ENCODE measurements around the gene TMEM269.
A peak's percentile ranks its signal among the peaks of the same experiment; 100 is the strongest.

The TMEM269 gene

GRCh38 chr1:42835422-42835821 lies 50.6 kb downstream of the TMEM269 start:
- H3K27me3 Mint-ChIP-seq = no peaks in the 10 kb centered on the region
- no peak overlapping the region for H3K27ac Mint-ChIP-seq
- H3K4me3 Mint-ChIP-seq = no peak overlapping the region
- no peaks in the 10 kb centered on the region for H3K4me1 Mint-ChIP-seq
- peaks cover 4% of the 10 kb centered on the region for H3K36me3 Mint-ChIP-seq (ENCODE audit: low read depth)
- no peak for ATAC-seq
- H3K9me3 Mint-ChIP-seq = no peaks in the 10 kb centered on the region
- DNase-seq = no peak

GRCh38 chr1:42837709-42838108 lies 52.9 kb downstream of the TMEM269 start:
- Mint-ChIP-seq H3K9me3 (no peaks in the 10 kb centered on the region), H3K27me3 (no peaks in the 10 kb centered on the region), H3K27ac (no peak overlapping the region), H3K4me1 (no peaks in the 10 kb centered on the region), H3K36me3 (ENCODE audit: low read depth) (peaks cover 2% of the 10 kb centered on the region), H3K4me3 (no peak overlapping the region)
- ATAC-seq = no peak
- DNase-seq = no peak

GRCh38 chr1:42838482-42839190 lies 53.8 kb downstream of the TMEM269 start:
- H3K4me3 Mint-ChIP-seq = no peak overlapping the region
- no peak for DNase-seq
- ATAC-seq = no peak
- H3K9me3 Mint-ChIP-seq = no peaks in the 10 kb centered on the region
- H3K27me3 Mint-ChIP-seq = no peaks in the 10 kb centered on the region
- peaks cover 2% of the 10 kb centered on the region for H3K36me3 Mint-ChIP-seq (ENCODE audit: low read depth)
- no peak overlapping the region for H3K27ac Mint-ChIP-seq
- no peaks in the 10 kb centered on the region for H3K4me1 Mint-ChIP-seq

GRCh38 chr1:42841010-42841409 lies 56.2 kb downstream of the TMEM269 start:
- Mint-ChIP-seq H3K36me3 (ENCODE audit: low read depth) (peaks cover 7% of the 10 kb centered on the region), H3K4me1 (peaks cover 6% of the 10 kb centered on the region), H3K27ac (no peak overlapping the region), H3K27me3 (no peaks in the 10 kb centered on the region), H3K4me3 (no peak overlapping the region), H3K9me3 (no peaks in the 10 kb centered on the region)
- DNase-seq (no peak), ATAC-seq (no peak)

- peaks cover 9% of the 10 kb centered on the region for H3K4me1 Mint-ChIP-seq
- DNase-seq (no peak), ATAC-seq (no peak)
- no peaks in the 10 kb centered on the region for H3K27me3 Mint-ChIP-seq
- no peaks in the 10 kb centered on the region for H3K9me3 Mint-ChIP-seq
- H3K4me3 Mint-ChIP-seq = no peak overlapping the region
- no peak overlapping the region for H3K27ac Mint-ChIP-seq
- peaks cover 5% of the 10 kb centered on the region for H3K36me3 Mint-ChIP-seq (ENCODE audit: low read depth)
These were observed 56.8 kb downstream of the TMEM269 start for GRCh38 chr1:42841440-42842147.

- ATAC-seq = no peak
- DNase-seq = peak; percentile 12
- H3K9me3 Mint-ChIP-seq = no peaks in the 10 kb centered on the region
- H3K4me1 Mint-ChIP-seq = peaks cover 31% of the 10 kb centered on the region
- no peaks in the 10 kb centered on the region for H3K27me3 Mint-ChIP-seq
- H3K27ac Mint-ChIP-seq = no peak overlapping the region
- H3K36me3 Mint-ChIP-seq (ENCODE audit: low read depth) = peaks cover 21% of the 10 kb centered on the region
- H3K4me3 Mint-ChIP-seq = no peak overlapping the region
These were observed 59.9 kb downstream of the TMEM269 start for GRCh38 chr1:42844592-42845140.

GRCh38 chr1:42845193-42845592 lies 60.4 kb downstream of the TMEM269 start:
- Mint-ChIP-seq H3K27me3 (no peaks in the 10 kb centered on the region), H3K9me3 (no peaks in the 10 kb centered on the region), H3K36me3 (ENCODE audit: low read depth) (peaks cover 27% of the 10 kb centered on the region), H3K27ac (no peak overlapping the region), H3K4me1 (peaks cover 34% of the 10 kb centered on the region), H3K4me3 (no peak overlapping the region)
- ATAC-seq = no peak
- DNase-seq = no peak

- peak overlapping the region; percentile 91 for H3K27ac Mint-ChIP-seq
- peaks cover 3% of the 10 kb centered on the region for H3K9me3 Mint-ChIP-seq
- peak; percentile 22 for DNase-seq
- H3K4me3 Mint-ChIP-seq = peak overlapping the region; percentile 98
- H3K27me3 Mint-ChIP-seq = no peaks in the 10 kb centered on the region
- peaks cover 33% of the 10 kb centered on the region for H3K36me3 Mint-ChIP-seq (ENCODE audit: low read depth)
- peak; percentile 1 for ATAC-seq
- H3K4me1 Mint-ChIP-seq = peaks cover 34% of the 10 kb centered on the region
These were observed 61.1 kb downstream of the TMEM269 start for GRCh38 chr1:42845866-42846256.

GRCh38 chr1:42846257-42847110 lies 61.7 kb downstream of the TMEM269 start, which contains the start of gene ZNF691:
ZNF691 (plus strand) TSS chr1:42846613; CDS start chr1:42849659, 3,046 bp downstream.
- Mint-ChIP-seq H3K4me3 (peak within 1 kb of the TSS; percentile 98), H3K36me3 (ENCODE audit: low read depth) (peaks cover 39% of the 10 kb centered on the region), H3K4me1 (peaks cover 34% of the 10 kb centered on the region), H3K27me3 (no peaks in the 10 kb centered on the region), H3K9me3 (peaks cover 4% of the 10 kb centered on the region), H3K27ac (peak within 1 kb of the TSS; percentile 91)
- DNase-seq (peak; percentile 85), ATAC-seq (peak; percentile 95)

- DNase-seq = no peak
- Mint-ChIP-seq H3K9me3 (peaks cover 4% of the 10 kb centered on the region), H3K36me3 (ENCODE audit: low read depth) (peaks cover 45% of the 10 kb centered on the region), H3K27me3 (no peaks in the 10 kb centered on the region), H3K27ac (peak overlapping the region; percentile 91), H3K4me3 (peak overlapping the region; percentile 98), H3K4me1 (peaks cover 34% of the 10 kb centered on the region)
- no peak for ATAC-seq
These were observed 62.4 kb downstream of the TMEM269 start for GRCh38 chr1:42847111-42847595.

GRCh38 chr1:42847721-42848460 lies 63.1 kb downstream of the TMEM269 start:
- DNase-seq = peak; percentile 12
- Mint-ChIP-seq H3K36me3 (ENCODE audit: low read depth) (peaks cover 49% of the 10 kb centered on the region), H3K4me3 (peak overlapping the region; percentile 98), H3K9me3 (peaks cover 4% of the 10 kb centered on the region), H3K27me3 (no peaks in the 10 kb centered on the region), H3K4me1 (peaks cover 36% of the 10 kb centered on the region), H3K27ac (peak overlapping the region; percentile 91)
- peak; percentile 11 for ATAC-seq

- ATAC-seq = no peak
- no peaks in the 10 kb centered on the region for H3K27me3 Mint-ChIP-seq
- no peak overlapping the region for H3K4me3 Mint-ChIP-seq
- DNase-seq = no peak
- H3K36me3 Mint-ChIP-seq (ENCODE audit: low read depth) = peaks cover 49% of the 10 kb centered on the region
- H3K4me1 Mint-ChIP-seq = peaks cover 36% of the 10 kb centered on the region
- peaks cover 4% of the 10 kb centered on the region for H3K9me3 Mint-ChIP-seq
- H3K27ac Mint-ChIP-seq = no peak overlapping the region
These were observed 64.2 kb downstream of the TMEM269 start for GRCh38 chr1:42848823-42849537.

GRCh38 chr1:42849944-42850343 lies 65.2 kb downstream of the TMEM269 start:
- peaks cover 33% of the 10 kb centered on the region for H3K4me1 Mint-ChIP-seq
- H3K36me3 Mint-ChIP-seq (ENCODE audit: low read depth) = peaks cover 45% of the 10 kb centered on the region
- DNase-seq (no peak), ATAC-seq (no peak)
- no peak overlapping the region for H3K4me3 Mint-ChIP-seq
- no peaks in the 10 kb centered on the region for H3K27me3 Mint-ChIP-seq
- no peak overlapping the region for H3K27ac Mint-ChIP-seq
- H3K9me3 Mint-ChIP-seq = peaks cover 4% of the 10 kb centered on the region
